A673 (cell line): ENCODE data around the gene SLC9A2.

Source experiments
- EZH2 ChIP-seq: fragments of 200-600 bp; sonication (generic); IDR thresholded peaks from 2 replicates; pipeline ENCODE4 v1.6.1; 2017; ENCODE audit warnings: borderline replicate concordance, low read depth, mild to moderate bottlenecking, mixed read lengths, antibody characterized with exemption, low read length; ENCODE audit not compliant: poor library complexity, severe bottlenecking
- TF ChIP-seq, protein P1 (sequence below): fragments of 300-800, 200-600 bp; sonication (generic); conservative IDR thresholded peaks from 2 replicates; pipeline ENCODE4 v1.5.1; 2017; ENCODE audit warnings: low read depth, mild to moderate bottlenecking, antibody characterized with exemption, low read length, moderate library complexity, mixed read lengths

DNA sequence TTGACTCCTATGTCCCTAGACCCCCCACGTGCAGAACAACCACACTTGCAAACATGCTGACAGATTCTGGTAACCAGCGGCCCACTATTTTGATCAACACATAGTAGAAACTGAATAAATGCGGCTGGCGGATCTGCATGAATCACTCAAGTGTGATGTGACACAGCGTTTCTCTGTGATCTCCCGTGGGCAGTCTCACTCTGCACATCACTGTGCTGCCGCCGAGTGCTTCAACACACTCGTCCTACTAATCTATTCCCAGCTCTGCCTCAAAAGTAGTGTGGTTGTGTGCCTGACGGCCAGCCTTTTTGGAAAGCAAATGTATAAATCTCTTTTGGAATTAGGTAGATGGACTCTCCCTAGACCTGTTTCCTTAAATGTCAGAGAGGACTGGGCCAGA is 105.2 kb downstream of the SLC9A2 start:
- TF ChIP-seq EZH2, result no peak
- TF ChIP-seq, protein P1, sequence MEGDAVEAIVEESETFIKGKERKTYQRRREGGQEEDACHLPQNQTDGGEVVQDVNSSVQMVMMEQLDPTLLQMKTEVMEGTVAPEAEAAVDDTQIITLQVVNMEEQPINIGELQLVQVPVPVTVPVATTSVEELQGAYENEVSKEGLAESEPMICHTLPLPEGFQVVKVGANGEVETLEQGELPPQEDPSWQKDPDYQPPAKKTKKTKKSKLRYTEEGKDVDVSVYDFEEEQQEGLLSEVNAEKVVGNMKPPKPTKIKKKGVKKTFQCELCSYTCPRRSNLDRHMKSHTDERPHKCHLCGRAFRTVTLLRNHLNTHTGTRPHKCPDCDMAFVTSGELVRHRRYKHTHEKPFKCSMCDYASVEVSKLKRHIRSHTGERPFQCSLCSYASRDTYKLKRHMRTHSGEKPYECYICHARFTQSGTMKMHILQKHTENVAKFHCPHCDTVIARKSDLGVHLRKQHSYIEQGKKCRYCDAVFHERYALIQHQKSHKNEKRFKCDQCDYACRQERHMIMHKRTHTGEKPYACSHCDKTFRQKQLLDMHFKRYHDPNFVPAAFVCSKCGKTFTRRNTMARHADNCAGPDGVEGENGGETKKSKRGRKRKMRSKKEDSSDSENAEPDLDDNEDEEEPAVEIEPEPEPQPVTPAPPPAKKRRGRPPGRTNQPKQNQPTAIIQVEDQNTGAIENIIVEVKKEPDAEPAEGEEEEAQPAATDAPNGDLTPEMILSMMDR, result no peak
